Neuron (in vitro differentiated cells): ENCODE data around the gene SLBP.
A peak's percentile ranks its signal among the peaks of the same experiment; 100 is the strongest.

ENCODE experiments used
- H2AFZ ChIP-seq: one replicate; pipeline ENCODE4 v1.6.1; 2013; ENCODE audit warnings: low read depth, mild to moderate bottlenecking, inconsistent platforms, low read length, moderate library complexity
- H3K27me3 ChIP-seq: one replicate; pipeline ENCODE4 v1.6.1; 2013; ENCODE audit warnings: low read length; ENCODE audit not compliant: insufficient read depth
- H3K36me3 ChIP-seq: one replicate; pipeline ENCODE4 v1.6.1; 2013; ENCODE audit warnings: low read length; ENCODE audit not compliant: insufficient read depth
- H3K4me1 ChIP-seq: one replicate; pipeline ENCODE4 v1.6.1; 2013; ENCODE audit warnings: low read length; ENCODE audit not compliant: insufficient read depth
- H3K4me3 ChIP-seq: 2 replicates; pipeline ENCODE4 v1.5.1; 2013; ENCODE audit warnings: mild to moderate bottlenecking, low read length, moderate library complexity
- H3K9me3 ChIP-seq: one replicate; pipeline ENCODE4 v1.6.1; 2013; ENCODE audit warnings: low read length

SLBP gene

DNA sequence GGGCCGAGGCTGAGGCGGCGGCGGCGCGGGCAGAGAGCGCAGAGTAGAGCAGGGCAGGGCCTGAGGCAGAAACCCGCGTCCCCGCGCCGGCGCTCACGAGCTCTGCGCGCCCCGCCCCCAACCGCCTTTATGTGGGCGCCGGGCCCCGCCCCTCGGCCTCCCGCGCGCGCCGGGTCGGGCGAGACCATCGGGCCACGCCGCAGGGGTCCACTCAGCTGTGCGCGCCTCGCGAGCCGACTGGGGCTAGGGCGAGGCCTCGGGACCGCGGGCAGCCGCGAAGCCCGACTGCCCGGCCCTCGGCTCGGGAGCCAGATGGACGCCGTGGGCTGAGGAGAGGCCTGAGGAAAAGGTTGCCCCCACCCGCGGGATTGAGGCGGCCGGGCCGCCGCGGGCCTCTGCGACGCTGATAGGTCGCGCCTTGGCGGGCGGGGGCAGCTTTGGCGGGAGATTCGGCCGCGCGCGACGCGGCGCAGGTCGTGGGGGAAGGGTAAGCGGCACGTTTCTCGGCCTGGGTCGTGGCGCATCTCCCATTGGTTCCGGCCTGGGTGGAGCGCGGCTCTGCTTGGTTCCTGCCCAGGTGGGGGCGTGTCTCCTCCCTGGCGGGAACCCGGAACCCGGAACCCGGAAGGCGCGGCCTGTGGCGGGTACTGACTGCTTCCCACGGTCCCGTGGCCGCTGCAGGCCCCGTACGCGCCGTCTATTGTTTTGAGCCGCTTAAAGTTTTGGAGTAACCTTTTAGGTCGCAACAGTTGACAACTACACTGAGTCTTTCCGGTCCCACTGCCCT is at the start of gene SLBP:
Gene SLBP, minus strand, starts transcription at position 104 of the 787 bp plus-strand sequence. CDS start 131 bp downstream, outside the sequence.
- Histone ChIP-seq H3K4me1 (peaks cover 38% of the 10 kb centered on the region), H3K36me3 (peaks cover 25% of the 10 kb centered on the region), H3K27me3 (no peaks in the 10 kb centered on the region), H3K4me3 (peak within 1 kb of the TSS; percentile 100), H2AFZ (peak within 1 kb of the TSS; percentile 98), H3K9me3 (peaks cover 1% of the 10 kb centered on the region)

- no peaks in the 10 kb centered on the region for H3K9me3 ChIP-seq
- no peak overlapping the region for H3K4me3 ChIP-seq
- peaks cover 57% of the 10 kb centered on the region for H3K4me1 ChIP-seq
- H2AFZ ChIP-seq = no peak overlapping the region
- no peaks in the 10 kb centered on the region for H3K36me3 ChIP-seq
- no peaks in the 10 kb centered on the region for H3K27me3 ChIP-seq
These were observed 49.1 kb upstream of the SLBP start for GRCh38 chr4:1761130-1761689.

GRCh38 chr4:1760521-1761071 is 48.5 kb upstream of the SLBP start:
- Histone ChIP-seq H2AFZ (no peak overlapping the region), H3K36me3 (no peaks in the 10 kb centered on the region), H3K9me3 (no peaks in the 10 kb centered on the region), H3K4me1 (peaks cover 51% of the 10 kb centered on the region), H3K4me3 (no peak overlapping the region), H3K27me3 (no peaks in the 10 kb centered on the region)

- peaks cover 46% of the 10 kb centered on the region for H3K4me1 ChIP-seq
- H3K9me3 ChIP-seq = no peaks in the 10 kb centered on the region
- H3K36me3 ChIP-seq = no peaks in the 10 kb centered on the region
- no peak overlapping the region for H2AFZ ChIP-seq
- no peak overlapping the region for H3K4me3 ChIP-seq
- H3K27me3 ChIP-seq = no peaks in the 10 kb centered on the region
These were observed 47.7 kb upstream of the SLBP start for GRCh38 chr4:1759818-1760223.

DNA sequence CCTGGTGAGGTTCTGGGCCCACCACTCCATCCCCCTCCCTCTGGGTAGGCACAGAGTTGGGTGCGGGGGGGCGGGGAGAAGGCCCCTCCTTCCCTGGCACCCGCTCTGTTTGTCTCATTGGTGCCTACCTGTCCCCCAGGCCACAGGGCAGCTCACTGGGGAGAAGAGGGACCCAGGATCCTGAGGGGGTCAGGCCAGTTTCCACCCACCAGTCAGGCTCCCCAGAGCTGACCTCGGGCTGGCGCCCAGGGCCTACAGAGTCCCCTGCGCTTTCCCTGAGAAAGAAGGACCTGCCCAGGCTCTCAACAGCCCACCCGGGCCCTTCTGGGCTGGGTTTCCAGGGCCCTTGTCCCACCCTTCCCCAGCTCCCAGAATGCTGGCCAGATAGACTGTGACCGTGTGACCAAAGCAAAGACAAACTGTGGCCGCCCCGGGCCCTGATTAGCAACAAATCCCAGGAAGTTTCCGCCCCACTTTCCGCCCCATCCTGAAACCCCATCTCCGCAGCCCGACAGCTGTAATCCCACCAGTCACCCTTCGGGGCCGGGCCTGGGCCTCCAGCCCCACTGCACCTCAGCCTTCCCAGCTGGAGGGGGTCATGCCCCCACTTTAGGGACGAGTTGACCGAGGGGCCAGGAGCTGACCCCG is 47.2 kb upstream of the SLBP start:
- Histone ChIP-seq H2AFZ (no peak overlapping the region), H3K4me3 (no peak overlapping the region), H3K27me3 (peaks cover 2% of the 10 kb centered on the region), H3K4me1 (peaks cover 46% of the 10 kb centered on the region), H3K9me3 (no peaks in the 10 kb centered on the region), H3K36me3 (no peaks in the 10 kb centered on the region)

DNA sequence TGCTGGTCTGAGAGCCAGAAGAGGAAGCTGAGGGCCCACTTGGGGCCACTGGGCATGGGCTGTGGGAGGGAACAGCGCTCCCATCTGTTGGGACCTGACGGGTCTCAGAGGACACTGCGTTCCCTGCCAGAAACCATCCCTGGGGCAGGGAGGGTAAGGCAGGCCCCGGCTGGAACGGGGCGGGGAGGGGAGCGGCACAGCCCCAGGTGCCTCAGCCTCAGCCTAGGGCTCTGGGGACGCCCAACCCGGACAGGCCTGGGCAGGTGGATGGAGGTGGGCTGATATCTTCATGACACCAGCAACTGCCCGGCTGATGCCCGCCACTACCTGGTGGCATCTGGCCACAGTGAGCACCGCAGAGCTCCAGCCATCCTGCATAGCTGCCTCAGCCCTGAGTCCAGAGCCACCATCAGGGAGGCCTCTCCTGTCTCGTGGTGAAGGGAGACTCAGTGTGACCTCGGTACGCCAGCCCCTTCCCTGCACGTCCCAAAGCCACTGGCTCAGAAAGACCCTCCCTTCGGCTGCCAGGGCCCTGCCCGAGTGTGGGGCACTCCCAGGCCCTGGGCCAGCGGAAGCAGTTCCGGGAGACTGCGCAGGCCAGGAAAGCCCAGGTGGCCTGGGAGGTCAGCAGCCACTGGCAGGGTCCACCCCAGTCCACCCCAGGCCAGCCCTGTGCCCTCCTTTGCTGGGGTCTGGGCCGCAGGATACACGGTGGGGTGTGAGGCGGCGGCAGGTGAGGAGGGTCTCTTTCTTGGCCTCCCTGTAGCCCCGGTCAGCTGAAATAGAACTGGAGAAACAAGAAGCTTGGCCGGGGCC is 46.4 kb upstream of the SLBP start:
- Histone ChIP-seq H3K36me3 (no peaks in the 10 kb centered on the region), H3K9me3 (no peaks in the 10 kb centered on the region), H3K4me3 (no peak overlapping the region), H2AFZ (no peak overlapping the region), H3K4me1 (peaks cover 41% of the 10 kb centered on the region), H3K27me3 (peaks cover 2% of the 10 kb centered on the region)

GRCh38 chr4:1757836-1758235 is 45.7 kb upstream of the SLBP start:
- H3K27me3 ChIP-seq = peaks cover 2% of the 10 kb centered on the region

DNA sequence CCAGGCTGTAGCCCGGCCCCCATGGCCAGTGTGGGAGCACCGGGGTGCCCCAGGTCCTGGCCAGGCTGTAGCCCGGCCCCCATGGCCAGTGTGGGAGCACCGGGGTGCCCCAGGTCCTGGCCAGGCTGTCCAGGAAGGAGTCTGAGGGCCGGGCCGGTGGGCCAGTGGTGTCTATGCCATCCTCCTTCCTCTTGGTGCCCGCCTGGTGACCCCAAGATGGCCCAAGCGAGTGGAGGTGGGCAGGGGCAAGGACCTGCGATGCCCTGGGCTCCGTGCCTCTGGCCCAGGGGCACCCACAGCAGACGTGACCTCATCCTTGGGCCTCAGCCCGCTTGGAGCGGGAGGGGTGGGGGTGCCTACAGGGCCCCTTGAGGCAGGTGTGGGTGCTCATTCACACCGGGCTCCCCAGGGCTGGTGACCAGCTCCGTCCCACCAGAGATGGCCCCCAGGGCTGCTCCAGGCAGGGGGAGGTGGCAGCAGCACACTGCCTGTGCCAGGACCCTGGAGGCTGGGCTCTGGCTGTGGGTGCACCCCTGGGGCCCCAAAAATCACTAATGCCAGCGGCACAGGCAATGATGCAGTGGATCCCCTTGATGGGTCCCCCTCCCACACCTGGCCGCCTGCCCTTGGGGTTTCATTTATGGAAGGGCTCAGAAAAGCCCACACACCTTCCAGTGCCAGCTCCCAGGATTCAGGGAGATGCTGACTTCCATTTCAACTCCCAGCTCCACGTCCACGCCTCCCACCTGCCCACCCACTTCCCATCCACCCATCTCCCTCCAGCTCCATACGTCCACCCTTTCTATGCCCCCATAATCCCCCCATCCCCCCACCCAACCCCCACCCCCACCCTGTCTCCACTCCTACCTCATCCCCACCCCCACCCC is 45.0 kb upstream of the SLBP start:
- Histone ChIP-seq H3K9me3 (no peaks in the 10 kb centered on the region), H3K4me1 (peaks cover 36% of the 10 kb centered on the region), H3K27me3 (peaks cover 2% of the 10 kb centered on the region), H2AFZ (no peak overlapping the region), H3K36me3 (no peaks in the 10 kb centered on the region), H3K4me3 (no peak overlapping the region)

More at GRCh38 chr4:1757836-1758235, 45.7 kb upstream of the SLBP start:
- Histone ChIP-seq H3K9me3 (no peaks in the 10 kb centered on the region), H3K4me1 (peaks cover 41% of the 10 kb centered on the region), H3K36me3 (no peaks in the 10 kb centered on the region), H3K4me3 (no peak overlapping the region), H2AFZ (no peak overlapping the region)

DNA sequence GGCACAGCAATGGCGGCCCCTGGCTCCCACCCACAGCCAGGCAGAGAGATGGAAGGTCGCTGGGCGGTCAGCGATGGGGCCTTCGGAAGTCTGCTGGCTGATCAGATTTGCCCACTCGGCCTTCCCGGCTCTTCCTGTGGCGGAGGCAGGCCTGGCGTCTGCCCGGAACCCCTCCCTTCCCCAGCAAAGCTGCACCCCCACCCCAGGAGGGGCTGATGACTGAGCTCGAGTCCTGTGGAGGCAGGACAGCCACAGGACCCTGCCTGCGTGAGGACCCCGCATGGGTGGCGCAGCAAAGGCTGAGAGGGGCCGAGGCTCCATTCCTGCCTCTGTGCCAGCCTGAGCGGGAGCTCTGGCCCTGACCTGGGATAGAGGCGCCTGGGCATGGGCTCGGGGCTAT is 44.0 kb upstream of the SLBP start:
- Histone ChIP-seq H3K9me3 (no peaks in the 10 kb centered on the region), H3K27me3 (peaks cover 2% of the 10 kb centered on the region), H3K4me1 (peaks cover 35% of the 10 kb centered on the region), H3K4me3 (no peak overlapping the region), H3K36me3 (no peaks in the 10 kb centered on the region), H2AFZ (no peak overlapping the region)

GRCh38 chr4:1755297-1755696 is 43.2 kb upstream of the SLBP start:
- H3K9me3 ChIP-seq = no peaks in the 10 kb centered on the region
- H3K36me3 ChIP-seq = no peaks in the 10 kb centered on the region
- H3K4me1 ChIP-seq = peaks cover 28% of the 10 kb centered on the region

GRCh38 chr4:1754336-1754735 is 42.2 kb upstream of the SLBP start:
- Histone ChIP-seq H3K4me3 (no peak overlapping the region), H3K9me3 (no peaks in the 10 kb centered on the region), H3K27me3 (peaks cover 2% of the 10 kb centered on the region), H2AFZ (no peak overlapping the region), H3K36me3 (no peaks in the 10 kb centered on the region), H3K4me1 (peaks cover 24% of the 10 kb centered on the region)

More at GRCh38 chr4:1755297-1755696, 43.2 kb upstream of the SLBP start:
- no peak overlapping the region for H3K4me3 ChIP-seq
- no peak overlapping the region for H2AFZ ChIP-seq
- H3K27me3 ChIP-seq = peaks cover 2% of the 10 kb centered on the region
